Astrocyte (in vitro differentiated cells and primary cell): ENCODE results near the gene SUPV3L1. TPM values are rescaled to one million over a fixed set of nuclear protein-coding genes. Genes with fewer than 3 reads are reported as not detected.

Source experiments
- DNase-seq: peaks from one replicate; pipeline ENCODE4 v3.0.0-alpha.2; 2010; ENCODE audit warnings: low read depth
- FAIRE-seq: peaks from 2 replicates; lab custom pipeline; 2011; peaks lifted over from hg19 to GRCh38; lab: Jason Lieb, UNC
- H2AFZ ChIP-seq: 2 replicates; pipeline ENCODE4 v1.6.0; 2012; ENCODE audit warnings: low read depth, low read length, inconsistent platforms
- H3K27ac ChIP-seq: 2 replicates; pipeline ENCODE4 v1.5.1; 2011; ENCODE audit warnings: low read depth, low read length, inconsistent platforms
- H3K27me3 ChIP-seq: 2 replicates; pipeline ENCODE4 v1.6.0; 2011; ENCODE audit warnings: low read length, inconsistent platforms; ENCODE audit not compliant: insufficient read depth
- H3K36me3 ChIP-seq: 2 replicates; pipeline ENCODE4 v1.5.1; 2011; ENCODE audit warnings: low read length, inconsistent platforms; ENCODE audit not compliant: insufficient read depth
- H3K4me1 ChIP-seq: 2 replicates; pipeline ENCODE4 v1.5.1; 2011; ENCODE audit warnings: low read length, inconsistent platforms; ENCODE audit not compliant: insufficient read depth
- H3K4me2 ChIP-seq: 2 replicates; pipeline ENCODE4 v1.6.0; 2012; ENCODE audit warnings: low read length, inconsistent platforms
- H3K4me3 ChIP-seq: 2 replicates; pipeline ENCODE4 v1.5.1; 2011; ENCODE audit warnings: low read depth, mild to moderate bottlenecking, low read length, inconsistent platforms; ENCODE audit not compliant: insufficient read depth
- H3K79me2 ChIP-seq: 2 replicates; pipeline ENCODE4 v1.6.0; 2012; ENCODE audit warnings: mild to moderate bottlenecking, low read length, inconsistent platforms; ENCODE audit not compliant: insufficient read depth
- H3K9ac ChIP-seq: 2 replicates; pipeline ENCODE4 v1.6.0; 2012; ENCODE audit warnings: mild to moderate bottlenecking, low read length, inconsistent platforms
- H3K9me3 ChIP-seq: 2 replicates; pipeline ENCODE4 v1.5.1; 2012; ENCODE audit warnings: low read depth, mild to moderate bottlenecking, low read length, inconsistent platforms; ENCODE audit not compliant: insufficient read depth
- H4K20me1 ChIP-seq: 2 replicates; pipeline ENCODE4 v1.6.0; 2012; ENCODE audit warnings: low read length, inconsistent platforms; ENCODE audit not compliant: insufficient read depth
- H3K27ac Mint-ChIP-seq: one replicate; pipeline ENCODE4 v1.8.0; 2021; ENCODE audit warnings: mild to moderate bottlenecking, mixed read lengths; ENCODE audit not compliant: unreplicated experiment
- H3K27me3 Mint-ChIP-seq: one replicate; pipeline ENCODE4 v1.8.0; 2021; ENCODE audit warnings: low read depth, mixed read lengths; ENCODE audit not compliant: unreplicated experiment
- H3K36me3 Mint-ChIP-seq: one replicate; pipeline ENCODE4 v1.8.0; 2021; ENCODE audit warnings: low read depth, mixed read lengths; ENCODE audit not compliant: unreplicated experiment
- H3K4me1 Mint-ChIP-seq: one replicate; pipeline ENCODE4 v1.8.0; 2021; ENCODE audit warnings: low read depth, mixed read lengths; ENCODE audit not compliant: unreplicated experiment
- H3K4me3 Mint-ChIP-seq: one replicate; pipeline ENCODE4 v1.8.0; 2021; ENCODE audit warnings: mild to moderate bottlenecking, moderate library complexity, mixed read lengths; ENCODE audit not compliant: unreplicated experiment
- H3K9me3 Mint-ChIP-seq: one replicate; pipeline ENCODE4 v1.8.0; 2021; ENCODE audit warnings: mild to moderate bottlenecking, mixed read lengths; ENCODE audit not compliant: unreplicated experiment
- EZH2 ChIP-seq: IDR thresholded peaks from 2 replicates; pipeline ENCODE4 v1.6.1; 2012; ENCODE audit warnings: mild to moderate bottlenecking, low read length, inconsistent platforms; ENCODE audit not compliant: insufficient read depth
- total RNA-seq: library from RNA; stranded (reverse); gene quantifications from 2 replicates; pipeline ENCODE4 v1.2.1, GENCODE V29; 2021
- TF ChIP-seq, protein P1 (sequence below): IDR thresholded peaks from 2 replicates; pipeline ENCODE4 v1.5.1; 2011; ENCODE audit warnings: low read depth, mild to moderate bottlenecking, inconsistent platforms, low read length, moderate library complexity; ENCODE audit not compliant: insufficient read depth

The SUPV3L1 gene
- total RNA-seq, 1 donor from 2014 or later, result 34.4 TPM

DNA sequence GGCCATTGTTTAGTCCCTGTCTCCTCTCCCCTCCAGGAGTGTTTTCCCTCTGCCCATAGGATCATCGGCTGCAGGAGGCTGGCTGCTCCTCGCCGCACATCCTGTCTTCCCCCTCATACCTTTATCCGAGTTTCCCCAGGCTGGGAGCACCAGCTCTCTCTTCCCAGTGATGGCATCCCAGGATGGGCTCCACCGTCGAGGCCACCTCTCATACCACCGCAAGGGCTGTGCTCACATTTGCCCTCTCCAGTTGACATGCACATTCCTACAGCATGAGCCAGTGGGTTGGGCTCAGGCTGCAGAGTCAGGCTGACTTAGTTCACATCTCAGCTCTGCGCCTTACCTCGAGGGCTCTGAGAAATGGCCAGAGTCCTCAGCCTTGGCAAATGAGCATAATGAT, 52.2 kb downstream of the SUPV3L1 start:
- Histone ChIP-seq H3K4me1 (peaks cover 7% of the 10 kb centered on the region), H3K4me3 (no peak overlapping the region), H4K20me1 (no peaks in the 10 kb centered on the region), H3K79me2 (no peaks in the 10 kb centered on the region), H2AFZ (no peak overlapping the region), H3K4me2 (peak overlapping the region; percentile 55), H3K36me3 (no peaks in the 10 kb centered on the region), H3K27me3 (no peaks in the 10 kb centered on the region), H3K27ac (no peak overlapping the region), H3K9me3 (no peaks in the 10 kb centered on the region), H3K9ac (no peak overlapping the region)
- H3K4me1 Mint-ChIP-seq, result peaks cover 15% of the 10 kb centered on the region
- no peaks in the 10 kb centered on the region for H3K36me3 Mint-ChIP-seq
- DNase-seq (peak; percentile 80), FAIRE-seq (peak; percentile 60)
- H3K27ac Mint-ChIP-seq, result peak overlapping the region; percentile 66
- no peak overlapping the region for H3K4me3 Mint-ChIP-seq
- no peak for TF ChIP-seq EZH2
- TF ChIP-seq, protein P1, sequence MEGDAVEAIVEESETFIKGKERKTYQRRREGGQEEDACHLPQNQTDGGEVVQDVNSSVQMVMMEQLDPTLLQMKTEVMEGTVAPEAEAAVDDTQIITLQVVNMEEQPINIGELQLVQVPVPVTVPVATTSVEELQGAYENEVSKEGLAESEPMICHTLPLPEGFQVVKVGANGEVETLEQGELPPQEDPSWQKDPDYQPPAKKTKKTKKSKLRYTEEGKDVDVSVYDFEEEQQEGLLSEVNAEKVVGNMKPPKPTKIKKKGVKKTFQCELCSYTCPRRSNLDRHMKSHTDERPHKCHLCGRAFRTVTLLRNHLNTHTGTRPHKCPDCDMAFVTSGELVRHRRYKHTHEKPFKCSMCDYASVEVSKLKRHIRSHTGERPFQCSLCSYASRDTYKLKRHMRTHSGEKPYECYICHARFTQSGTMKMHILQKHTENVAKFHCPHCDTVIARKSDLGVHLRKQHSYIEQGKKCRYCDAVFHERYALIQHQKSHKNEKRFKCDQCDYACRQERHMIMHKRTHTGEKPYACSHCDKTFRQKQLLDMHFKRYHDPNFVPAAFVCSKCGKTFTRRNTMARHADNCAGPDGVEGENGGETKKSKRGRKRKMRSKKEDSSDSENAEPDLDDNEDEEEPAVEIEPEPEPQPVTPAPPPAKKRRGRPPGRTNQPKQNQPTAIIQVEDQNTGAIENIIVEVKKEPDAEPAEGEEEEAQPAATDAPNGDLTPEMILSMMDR, result no peak
- H3K9me3 Mint-ChIP-seq, result no peaks in the 10 kb centered on the region
- peaks cover 5% of the 10 kb centered on the region for H3K27me3 Mint-ChIP-seq

DNA sequence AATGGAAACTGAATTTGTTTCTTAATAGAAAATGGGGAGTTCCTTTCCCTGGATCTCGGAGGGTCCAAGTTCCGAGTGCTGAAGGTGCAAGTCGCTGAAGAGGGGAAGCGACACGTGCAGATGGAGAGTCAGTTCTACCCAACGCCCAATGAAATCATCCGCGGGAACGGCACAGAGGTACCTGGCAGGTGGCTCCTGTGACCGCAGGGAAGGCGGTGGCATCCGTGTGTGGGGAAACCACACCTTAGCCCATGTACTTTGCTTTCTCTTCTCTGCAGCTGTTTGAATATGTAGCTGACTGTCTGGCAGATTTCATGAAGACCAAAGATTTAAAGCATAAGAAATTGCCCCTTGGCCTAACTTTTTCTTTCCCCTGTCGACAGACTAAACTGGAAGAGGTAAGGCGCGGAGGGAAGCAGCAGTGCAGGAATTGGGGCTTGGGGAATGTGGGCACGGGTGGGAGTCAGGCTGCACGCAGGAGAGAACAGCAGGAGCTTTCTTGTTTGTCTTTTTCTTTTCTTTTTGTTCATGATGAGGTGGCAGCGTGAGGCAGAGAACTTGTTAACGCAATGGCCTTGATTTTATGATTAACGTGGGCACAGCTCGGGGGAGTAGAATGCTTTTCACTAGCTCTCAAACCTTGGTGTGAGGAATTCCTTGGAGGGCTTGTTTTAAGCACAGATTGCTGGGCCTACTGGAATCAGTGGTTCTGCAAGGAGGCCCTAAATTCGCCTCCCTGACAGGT, 52.9 kb downstream of the SUPV3L1 start:
- Histone ChIP-seq H3K4me3 (no peak overlapping the region), H3K27me3 (no peaks in the 10 kb centered on the region), H3K27ac (no peak overlapping the region), H3K9me3 (no peaks in the 10 kb centered on the region), H3K36me3 (no peaks in the 10 kb centered on the region), H4K20me1 (no peaks in the 10 kb centered on the region), H3K4me1 (peaks cover 7% of the 10 kb centered on the region), H3K9ac (no peak overlapping the region), H3K4me2 (peak overlapping the region; percentile 55), H2AFZ (peak overlapping the region; percentile 14), H3K79me2 (no peaks in the 10 kb centered on the region)
- FAIRE-seq, result no peak
- H3K4me1 Mint-ChIP-seq, result peaks cover 15% of the 10 kb centered on the region
- no peak for DNase-seq
- H3K27ac Mint-ChIP-seq, result peak overlapping the region; percentile 37
- no peak for TF ChIP-seq EZH2
- no peaks in the 10 kb centered on the region for H3K36me3 Mint-ChIP-seq
- H3K4me3 Mint-ChIP-seq, result peak overlapping the region; percentile 18
- H3K27me3 Mint-ChIP-seq, result peaks cover 2% of the 10 kb centered on the region
- no peaks in the 10 kb centered on the region for H3K9me3 Mint-ChIP-seq

DNA sequence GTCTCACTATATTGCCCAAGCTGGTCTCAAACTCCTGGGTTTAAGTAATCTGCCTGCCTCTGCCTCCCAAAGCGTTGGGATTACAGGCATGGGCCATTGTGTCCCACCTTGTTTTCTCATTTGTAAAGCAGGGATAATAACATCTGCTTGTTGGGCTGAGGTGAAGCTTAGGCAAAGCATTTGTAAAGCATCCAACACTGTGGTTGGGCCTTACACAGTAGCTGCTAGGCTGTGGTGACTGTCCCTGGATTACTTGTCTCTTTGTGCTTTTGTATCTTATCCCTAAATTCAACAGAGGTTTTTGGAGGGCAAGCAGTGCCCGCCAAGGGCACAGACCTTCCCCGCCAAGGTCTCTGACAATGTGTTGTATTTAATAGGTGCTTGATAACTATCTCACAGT, 54.4 kb downstream of the SUPV3L1 start:
- no peak for TF ChIP-seq EZH2
- TF ChIP-seq, protein P1, result no peak
- Mint-ChIP-seq H3K27me3 (peaks cover 11% of the 10 kb centered on the region), H3K27ac (no peak overlapping the region)

More for the DNA sequence above, 54.4 kb downstream of the SUPV3L1 start:
- Histone ChIP-seq H3K4me2 (no peak overlapping the region), H3K79me2 (no peaks in the 10 kb centered on the region), H3K4me1 (peaks cover 7% of the 10 kb centered on the region), H3K9me3 (no peaks in the 10 kb centered on the region), H3K4me3 (no peak overlapping the region), H3K27me3 (no peaks in the 10 kb centered on the region), H2AFZ (no peak overlapping the region), H4K20me1 (no peaks in the 10 kb centered on the region), H3K27ac (no peak overlapping the region), H3K9ac (no peak overlapping the region), H3K36me3 (no peaks in the 10 kb centered on the region)
- no peaks in the 10 kb centered on the region for H3K36me3 Mint-ChIP-seq
- peaks cover 15% of the 10 kb centered on the region for H3K4me1 Mint-ChIP-seq
- no peak for FAIRE-seq
- H3K4me3 Mint-ChIP-seq, result no peak overlapping the region
- H3K9me3 Mint-ChIP-seq, result no peaks in the 10 kb centered on the region
- no peak for DNase-seq
